ENCODE results near the gene PMM1.
A peak's percentile ranks its signal among the peaks of the same experiment; 100 is the strongest.
"Not testable (repeated sequence)": the region's sequence is repeated elsewhere in the genome, so short reads cannot be mapped to it uniquely, and the experiment has no call there.

PMM1 gene

GRCh38 chr22:41589391-41590241, at the start of gene PMM1:
TSS of gene PMM1 (minus strand) at chr22:41589840. CDS start at chr22:41589805, 35 bp downstream.
- DNase-seq (ENCODE audit: low read depth in 2 of 2), result peak; percentile 100

GRCh38 chr22:41638748-41639147, 49.1 kb upstream of the PMM1 start:
- DNase-seq (ENCODE audit: low read depth in 2 of 2), result no peak

GRCh38 chr22:41638124-41638523, 48.5 kb upstream of the PMM1 start:
- no peak for DNase-seq (ENCODE audit: low read depth in 2 of 2)

- DNase-seq (ENCODE audit: low read depth in 2 of 2), result not testable (repeated sequence)
Measured at GRCh38 chr22:41637623-41638022, 48.0 kb upstream of the PMM1 start.

GRCh38 chr22:41636467-41636866, 46.8 kb upstream of the PMM1 start:
- no peak for DNase-seq (ENCODE audit: low read depth in 2 of 2)

GRCh38 chr22:41634610-41635009, 45.0 kb upstream of the PMM1 start:
- DNase-seq (ENCODE audit: low read depth in 2 of 2), result not testable (repeated sequence)

GRCh38 chr22:41631615-41632014, 42.0 kb upstream of the PMM1 start:
- DNase-seq (ENCODE audit: low read depth in 2 of 2), result not testable (repeated sequence)

GRCh38 chr22:41631115-41631514, 41.5 kb upstream of the PMM1 start:
- DNase-seq (ENCODE audit: low read depth in 2 of 2), result not testable (repeated sequence)

GRCh38 chr22:41625577-41625976, 35.9 kb upstream of the PMM1 start:
- no peak for DNase-seq (ENCODE audit: low read depth in 2 of 2)

GRCh38 chr22:41621911-41622179, 32.2 kb upstream of the PMM1 start:
- no peak for DNase-seq (ENCODE audit: low read depth in 2 of 2)

GRCh38 chr22:41621099-41621910, 31.7 kb upstream of the PMM1 start, which contains the start of gene XRCC6:
TSS of gene XRCC6 (plus strand) at chr22:41621295. CDS start at chr22:41622005, 710 bp downstream.
- DNase-seq (ENCODE audit: low read depth in 2 of 2), result peak; percentile 99 to 100

GRCh38 chr22:41620589-41621098, 31.0 kb upstream of the PMM1 start, which contains the start of gene DESI1:
TSS of gene DESI1 (minus strand) at chr22:41621043. CDS start at chr22:41620839, 204 bp downstream.
- DNase-seq (ENCODE audit: low read depth in 2 of 2), result no peak

- DNase-seq (ENCODE audit: low read depth in 2 of 2), result peak; percentile 16 to 18
Measured at GRCh38 chr22:41619979-41620588, 30.4 kb upstream of the PMM1 start.

- no peak for DNase-seq (ENCODE audit: low read depth in 2 of 2)
Measured at GRCh38 chr22:41613456-41613855, 23.8 kb upstream of the PMM1 start.

GRCh38 chr22:41612603-41613306, 23.1 kb upstream of the PMM1 start:
- DNase-seq (ENCODE audit: low read depth in 2 of 2), result no peak

- DNase-seq (ENCODE audit: low read depth in 2 of 2), result no peak
Measured at GRCh38 chr22:41608386-41608785, 18.7 kb upstream of the PMM1 start.

- DNase-seq (ENCODE audit: low read depth in 2 of 2), result peak; percentile 4 to 23
Measured at GRCh38 chr22:41603873-41604332, 14.3 kb upstream of the PMM1 start.

- DNase-seq (ENCODE audit: low read depth in 2 of 2), result no peak
Measured at GRCh38 chr22:41600976-41601375, 11.3 kb upstream of the PMM1 start.

GRCh38 chr22:41598891-41599635, 9.4 kb upstream of the PMM1 start:
- DNase-seq (ENCODE audit: low read depth in 2 of 2), result no peak

GRCh38 chr22:41598081-41598480, 8.4 kb upstream of the PMM1 start:
- no peak for DNase-seq (ENCODE audit: low read depth in 2 of 2)

- no peak for DNase-seq (ENCODE audit: low read depth in 2 of 2)
Measured at GRCh38 chr22:41597635-41597953, 8.0 kb upstream of the PMM1 start.
